ENCODE results near the gene POLR2J3.
"Not testable (repeated sequence)": the region's sequence is repeated elsewhere in the genome, so short reads cannot be mapped to it uniquely, and the experiment has no call there.

The POLR2J3 gene

GRCh38 chr7:102581722-102582121, 9.3 kb upstream of the POLR2J3 start:
- DNase-seq: not testable (repeated sequence)

- not testable (repeated sequence) for DNase-seq
These were observed 6.1 kb upstream of the POLR2J3 start for GRCh38 chr7:102578486-102578885.

- DNase-seq: peak; percentile 0
These were observed 5.2 kb upstream of the POLR2J3 start for GRCh38 chr7:102577315-102578240.

GRCh38 chr7:102576363-102576762, 4.0 kb upstream of the POLR2J3 start:
- DNase-seq: not testable (repeated sequence)

GRCh38 chr7:102574607-102575006, 2.2 kb upstream of the POLR2J3 start:
- not testable (repeated sequence) for DNase-seq

- not testable (repeated sequence) for DNase-seq
These were observed 3.8 kb downstream of the POLR2J3 start for GRCh38 chr7:102568620-102569019.

- not testable (repeated sequence) for DNase-seq
These were observed 21.5 kb downstream of the POLR2J3 start, which contains the start of gene SPDYE2 for GRCh38 chr7:102550808-102551422. Gene SPDYE2, plus strand, starts transcription at chr7:102551226. Its CDS starts 2,030 bp downstream, at chr7:102553256.

GRCh38 chr7:102546353-102546752, 26.0 kb downstream of the POLR2J3 start:
- not testable (repeated sequence) for DNase-seq

GRCh38 chr7:102545288-102545687, 27.1 kb downstream of the POLR2J3 start:
- not testable (repeated sequence) for DNase-seq

- not testable (repeated sequence) for DNase-seq
These were observed 28.0 kb downstream of the POLR2J3 start for GRCh38 chr7:102544372-102544771.

GRCh38 chr7:102543596-102543995, 28.8 kb downstream of the POLR2J3 start, which contains the start of gene UPK3BL2:
Gene UPK3BL2, minus strand, starts transcription at chr7:102543696. Its CDS starts 60 bp downstream, at chr7:102543636.
- not testable (repeated sequence) for DNase-seq

GRCh38 chr7:102542771-102543170, 29.6 kb downstream of the POLR2J3 start:
- not testable (repeated sequence) for DNase-seq

GRCh38 chr7:102542083-102542482, 30.3 kb downstream of the POLR2J3 start:
- not testable (repeated sequence) for DNase-seq

- not testable (repeated sequence) for DNase-seq
These were observed 31.8 kb downstream of the POLR2J3 start for GRCh38 chr7:102540604-102541003.

- DNase-seq: not testable (repeated sequence)
These were observed 37.2 kb downstream of the POLR2J3 start for GRCh38 chr7:102535062-102535615.

- DNase-seq: not testable (repeated sequence)
These were observed 40.3 kb downstream of the POLR2J3 start for GRCh38 chr7:102532127-102532526.

- not testable (repeated sequence) for DNase-seq
These were observed 40.8 kb downstream of the POLR2J3 start for GRCh38 chr7:102531583-102531982.

- not testable (repeated sequence) for DNase-seq
These were observed 44.3 kb downstream of the POLR2J3 start for GRCh38 chr7:102527822-102528793.

- DNase-seq: not testable (repeated sequence)
These were observed 45.2 kb downstream of the POLR2J3 start for GRCh38 chr7:102527182-102527581.

GRCh38 chr7:102524803-102525202, 47.6 kb downstream of the POLR2J3 start:
- not testable (repeated sequence) for DNase-seq

- not testable (repeated sequence) for DNase-seq
These were observed 51.6 kb downstream of the POLR2J3 start for GRCh38 chr7:102520797-102521196.
